ENCODE measurements around the gene RCC2.

DNA sequence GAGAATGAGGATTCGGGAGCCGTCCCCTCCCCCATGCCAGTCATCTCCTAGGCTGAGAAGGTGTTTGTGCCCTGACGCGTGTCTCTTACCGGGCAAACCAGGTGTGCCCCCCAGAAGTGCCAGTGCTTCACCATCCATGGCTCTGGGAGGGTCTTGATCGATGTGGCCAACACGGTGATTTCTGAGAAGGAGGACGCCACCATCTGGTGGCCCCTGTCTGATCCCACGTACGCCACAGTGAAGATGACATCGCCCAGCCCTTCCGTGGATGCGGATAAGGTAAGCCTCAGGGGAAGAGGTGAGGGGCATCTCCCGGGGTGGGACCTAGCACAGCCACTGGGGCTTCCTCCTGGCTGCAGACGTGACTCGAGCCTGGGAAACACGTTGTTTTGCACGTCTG lies 66.5 kb downstream of the RCC2 start:
- TF ChIP-seq SMC3 (IDR thresholded peaks at IDR 0.05; ENCODE audit: low read depth, low read length) (no peak), JUND (IDR thresholded peaks at IDR 0.05) (no peak), RXRA (IDR thresholded peaks at IDR 0.05; ENCODE audit: borderline replicate concordance, low read depth) (no peak), REST (IDR thresholded peaks at IDR 0.05; ENCODE audit: low read depth, low read length) (no peak), FOXM1 (IDR thresholded peaks at IDR 0.05; ENCODE audit: low read depth) (no peak), TEAD4 (IDR thresholded peaks at IDR 0.05; ENCODE audit: borderline replicate concordance, insufficient read depth) (no peak)
- TF ChIP-seq, protein P1, sequence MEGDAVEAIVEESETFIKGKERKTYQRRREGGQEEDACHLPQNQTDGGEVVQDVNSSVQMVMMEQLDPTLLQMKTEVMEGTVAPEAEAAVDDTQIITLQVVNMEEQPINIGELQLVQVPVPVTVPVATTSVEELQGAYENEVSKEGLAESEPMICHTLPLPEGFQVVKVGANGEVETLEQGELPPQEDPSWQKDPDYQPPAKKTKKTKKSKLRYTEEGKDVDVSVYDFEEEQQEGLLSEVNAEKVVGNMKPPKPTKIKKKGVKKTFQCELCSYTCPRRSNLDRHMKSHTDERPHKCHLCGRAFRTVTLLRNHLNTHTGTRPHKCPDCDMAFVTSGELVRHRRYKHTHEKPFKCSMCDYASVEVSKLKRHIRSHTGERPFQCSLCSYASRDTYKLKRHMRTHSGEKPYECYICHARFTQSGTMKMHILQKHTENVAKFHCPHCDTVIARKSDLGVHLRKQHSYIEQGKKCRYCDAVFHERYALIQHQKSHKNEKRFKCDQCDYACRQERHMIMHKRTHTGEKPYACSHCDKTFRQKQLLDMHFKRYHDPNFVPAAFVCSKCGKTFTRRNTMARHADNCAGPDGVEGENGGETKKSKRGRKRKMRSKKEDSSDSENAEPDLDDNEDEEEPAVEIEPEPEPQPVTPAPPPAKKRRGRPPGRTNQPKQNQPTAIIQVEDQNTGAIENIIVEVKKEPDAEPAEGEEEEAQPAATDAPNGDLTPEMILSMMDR (IDR thresholded peaks at IDR 0.05) = no peak
- TF ChIP-seq, protein P2, sequence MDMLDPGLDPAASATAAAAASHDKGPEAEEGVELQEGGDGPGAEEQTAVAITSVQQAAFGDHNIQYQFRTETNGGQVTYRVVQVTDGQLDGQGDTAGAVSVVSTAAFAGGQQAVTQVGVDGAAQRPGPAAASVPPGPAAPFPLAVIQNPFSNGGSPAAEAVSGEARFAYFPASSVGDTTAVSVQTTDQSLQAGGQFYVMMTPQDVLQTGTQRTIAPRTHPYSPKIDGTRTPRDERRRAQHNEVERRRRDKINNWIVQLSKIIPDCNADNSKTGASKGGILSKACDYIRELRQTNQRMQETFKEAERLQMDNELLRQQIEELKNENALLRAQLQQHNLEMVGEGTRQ (IDR thresholded peaks at IDR 0.05; ENCODE audit: borderline replicate concordance, low read depth, low read length) = no peak
